ENCODE data around the gene HYOU1.
"Not testable (repeated sequence)": the region's sequence is repeated elsewhere in the genome, so short reads cannot be mapped to it uniquely, and the experiment has no call there.

Gene HYOU1

DNA sequence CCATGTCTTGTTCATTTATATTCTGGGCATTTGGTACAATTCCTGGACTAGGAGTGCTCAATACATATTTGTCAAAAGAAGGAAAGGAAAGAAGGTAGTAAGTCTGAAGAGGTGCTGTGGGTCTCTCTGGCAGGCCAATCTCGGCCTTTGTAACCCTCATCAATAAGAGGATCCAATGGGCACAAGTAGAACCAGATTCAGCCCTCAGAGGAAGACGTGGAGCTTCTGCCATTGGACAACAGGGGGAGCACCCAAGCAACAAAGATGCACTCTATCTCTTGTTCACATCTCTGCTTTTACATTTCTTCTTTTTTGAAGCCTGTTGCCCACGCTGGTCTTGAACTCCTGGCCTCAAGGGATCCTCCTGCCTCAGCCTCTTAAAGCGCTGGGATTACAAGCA is 8.4 kb upstream of the HYOU1 start:
- no peak overlapping the region for H3K4me3 ChIP-seq (ENCODE audit: low read depth, low read length)
- DNase-seq (ENCODE audit: low read depth): no peak
- TF ChIP-seq, protein P1, sequence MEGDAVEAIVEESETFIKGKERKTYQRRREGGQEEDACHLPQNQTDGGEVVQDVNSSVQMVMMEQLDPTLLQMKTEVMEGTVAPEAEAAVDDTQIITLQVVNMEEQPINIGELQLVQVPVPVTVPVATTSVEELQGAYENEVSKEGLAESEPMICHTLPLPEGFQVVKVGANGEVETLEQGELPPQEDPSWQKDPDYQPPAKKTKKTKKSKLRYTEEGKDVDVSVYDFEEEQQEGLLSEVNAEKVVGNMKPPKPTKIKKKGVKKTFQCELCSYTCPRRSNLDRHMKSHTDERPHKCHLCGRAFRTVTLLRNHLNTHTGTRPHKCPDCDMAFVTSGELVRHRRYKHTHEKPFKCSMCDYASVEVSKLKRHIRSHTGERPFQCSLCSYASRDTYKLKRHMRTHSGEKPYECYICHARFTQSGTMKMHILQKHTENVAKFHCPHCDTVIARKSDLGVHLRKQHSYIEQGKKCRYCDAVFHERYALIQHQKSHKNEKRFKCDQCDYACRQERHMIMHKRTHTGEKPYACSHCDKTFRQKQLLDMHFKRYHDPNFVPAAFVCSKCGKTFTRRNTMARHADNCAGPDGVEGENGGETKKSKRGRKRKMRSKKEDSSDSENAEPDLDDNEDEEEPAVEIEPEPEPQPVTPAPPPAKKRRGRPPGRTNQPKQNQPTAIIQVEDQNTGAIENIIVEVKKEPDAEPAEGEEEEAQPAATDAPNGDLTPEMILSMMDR (IDR thresholded peaks at IDR 0.05; ENCODE audit: control insufficient read depth, extremely low read depth, insufficient read depth): peak; percentile 35

DNA sequence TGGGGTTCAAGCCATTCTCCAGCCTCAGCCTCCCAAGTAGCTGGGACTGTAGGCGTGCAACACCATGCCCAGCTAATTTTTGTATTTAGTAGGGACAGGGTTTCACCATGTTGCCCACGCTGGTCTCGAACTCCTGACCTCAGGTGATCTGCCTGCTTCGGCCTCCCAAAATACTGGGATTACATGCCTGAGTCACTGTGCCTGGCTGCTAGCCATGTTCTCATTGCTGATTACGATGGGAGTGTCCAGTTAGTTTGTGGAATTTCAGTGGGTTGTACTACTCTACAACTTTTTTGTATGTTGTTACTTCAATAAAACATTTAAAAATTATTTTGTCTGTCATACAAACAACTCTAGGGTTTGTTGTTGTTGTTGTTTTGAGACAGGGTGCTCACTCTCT is 5.8 kb upstream of the HYOU1 start:
- TF ChIP-seq, protein P1 (IDR thresholded peaks at IDR 0.05; ENCODE audit: control insufficient read depth, extremely low read depth, insufficient read depth): no peak
- H3K4me3 ChIP-seq (ENCODE audit: low read depth, low read length): no peak overlapping the region
- no peak for DNase-seq (ENCODE audit: low read depth)

DNA sequence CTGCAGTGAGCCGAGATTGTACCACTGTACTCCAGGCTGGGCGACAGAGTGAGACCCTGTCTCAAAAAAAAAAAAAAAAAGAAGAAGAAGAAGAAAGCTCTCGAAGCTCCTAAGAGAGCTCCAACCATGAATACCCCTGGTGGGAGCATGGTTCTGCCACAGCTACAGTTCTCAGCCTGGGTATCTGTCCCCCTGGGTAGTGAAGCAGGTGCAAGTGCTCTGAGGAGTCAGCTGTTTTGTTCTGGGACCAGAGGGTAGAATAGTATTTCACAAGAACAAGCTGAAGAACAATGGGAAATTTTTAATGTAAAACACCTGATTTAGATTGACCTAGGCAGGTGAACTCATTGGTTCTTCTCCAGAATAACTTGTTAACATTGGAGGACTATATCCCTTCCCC is 4.3 kb upstream of the HYOU1 start:
- TF ChIP-seq, protein P1 (IDR thresholded peaks at IDR 0.05; ENCODE audit: control insufficient read depth, extremely low read depth, insufficient read depth): no peak
- DNase-seq (ENCODE audit: low read depth): no peak
- no peak overlapping the region for H3K4me3 ChIP-seq (ENCODE audit: low read depth, low read length)

DNA sequence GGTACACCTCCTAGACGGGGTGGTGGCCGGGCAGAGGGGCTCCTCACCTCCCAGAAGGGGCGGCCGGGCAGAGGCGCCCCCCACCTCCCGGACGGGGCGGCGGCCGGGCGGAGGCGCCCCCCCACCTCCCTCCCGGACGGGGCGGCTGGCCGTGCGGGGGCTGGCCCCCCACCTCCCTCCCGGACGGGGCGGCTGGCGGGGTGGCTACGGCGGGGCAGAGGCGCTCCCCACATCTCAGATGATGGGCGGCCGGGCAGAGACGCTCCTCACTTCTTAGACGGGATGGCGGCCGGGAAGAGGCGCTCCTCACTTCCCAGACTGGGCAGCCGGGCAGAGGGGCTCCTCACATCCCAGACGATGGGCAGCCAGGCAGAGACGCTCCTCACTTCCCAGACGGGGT is 2.1 kb upstream of the HYOU1 start:
- DNase-seq (ENCODE audit: low read depth); H3K4me3 ChIP-seq (ENCODE audit: low read depth, low read length): not testable (repeated sequence)

DNA sequence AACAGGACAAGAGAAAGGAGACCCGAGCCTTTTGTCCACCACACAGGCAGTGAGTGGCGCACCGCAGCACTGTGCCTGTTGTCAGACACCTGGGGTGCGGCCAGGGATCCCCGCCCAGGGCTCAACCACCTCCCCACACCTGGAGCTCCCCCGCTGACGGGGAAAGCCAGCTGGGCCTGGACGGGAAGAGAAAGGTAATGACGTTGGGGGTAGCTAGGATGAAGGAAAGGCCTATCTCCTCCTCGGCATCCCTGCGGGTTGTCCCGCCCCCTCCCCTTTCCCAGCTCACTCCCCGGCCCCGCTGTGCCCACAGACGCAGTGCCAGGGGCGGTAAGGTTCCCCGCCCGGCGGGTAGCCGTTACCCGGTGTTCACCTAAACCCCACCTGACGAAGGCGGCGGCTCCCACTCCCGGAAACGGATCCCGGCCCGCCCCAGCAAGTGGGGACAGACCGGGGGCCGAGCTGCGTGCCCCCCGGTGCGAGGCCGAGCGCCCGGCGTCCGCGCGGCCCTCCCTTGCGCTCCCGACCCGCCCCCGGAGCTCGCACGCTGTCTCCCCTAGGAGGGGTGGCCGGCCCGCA is 495 bp downstream of the HYOU1 start:
- TF ChIP-seq, protein P1 (IDR thresholded peaks at IDR 0.05; ENCODE audit: control insufficient read depth, extremely low read depth, insufficient read depth): no peak; the same call in 1 of the 2 replicates
- H3K4me3 ChIP-seq (ENCODE audit: low read depth, low read length): peak overlapping the region; percentile 93
- DNase-seq (ENCODE audit: low read depth): no peak

DNA sequence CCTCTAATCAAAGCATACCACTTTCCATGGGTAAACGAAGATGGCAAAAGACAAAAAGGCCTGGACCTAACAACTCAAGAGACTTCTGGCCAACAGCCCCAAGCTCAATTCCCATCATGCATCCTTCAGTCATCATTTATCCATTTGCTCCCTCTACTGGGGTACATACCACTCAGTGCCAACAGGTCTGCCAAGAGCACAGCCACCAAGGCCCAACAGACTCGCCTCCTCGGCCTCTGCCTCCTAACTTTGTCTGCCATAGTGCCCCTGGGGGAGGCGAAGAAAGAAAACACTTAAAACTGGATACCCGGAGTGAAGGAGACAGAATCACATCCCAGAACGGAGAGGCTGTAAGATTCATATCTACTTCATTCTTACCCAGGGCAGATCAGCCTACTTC is 1.1 kb downstream of the HYOU1 start:
- TF ChIP-seq, protein P1 (IDR thresholded peaks at IDR 0.05; ENCODE audit: control insufficient read depth, extremely low read depth, insufficient read depth): peak; percentile 34
- H3K4me3 ChIP-seq (ENCODE audit: low read depth, low read length): peak overlapping the region; percentile 93
- DNase-seq (ENCODE audit: low read depth): no peak

DNA sequence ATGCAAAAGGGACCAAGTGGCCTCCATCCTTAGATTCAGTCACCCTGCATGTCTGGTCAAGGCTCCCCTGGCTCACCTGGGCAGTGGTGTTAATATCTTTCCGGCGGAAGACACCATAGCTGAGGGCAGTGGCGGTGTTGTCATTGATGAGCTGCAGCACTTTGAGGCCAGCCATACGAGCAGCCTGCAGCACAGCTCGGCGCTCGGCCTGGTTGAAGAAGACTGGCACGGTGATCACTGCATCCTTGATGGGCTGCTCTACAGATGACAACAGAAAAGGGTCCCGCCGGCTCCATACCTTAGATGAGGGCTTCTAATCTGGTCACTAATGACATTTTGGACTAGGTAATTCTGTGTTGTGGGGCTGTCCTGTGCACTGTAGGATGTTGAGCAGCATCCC is 2.6 kb downstream of the HYOU1 start:
- H3K4me3 ChIP-seq (ENCODE audit: low read depth, low read length): no peak overlapping the region
- DNase-seq (ENCODE audit: low read depth): no peak
- TF ChIP-seq, protein P1 (IDR thresholded peaks at IDR 0.05; ENCODE audit: control insufficient read depth, extremely low read depth, insufficient read depth): no peak
